Spleen (tissue), 7 donors: ENCODE results near the gene SUMF1.

Experiments
- POLR2A ChIP-seq, 3 donors: fragments of 450-650 bp; IDR thresholded peaks; one replicate each; pipeline ENCODE4 v1.5.1; 2017; ENCODE audit warnings: antibody characterized with exemption in 3 of 3, mild to moderate bottlenecking in 1 of 3
- TF ChIP-seq, protein P1 (sequence below), 11 experiments: fragments of 200-600 bp in 7 of 11; fragments of 450-650 bp in 4 of 11; sonication (generic) in 4 of 11; IDR thresholded peaks in 8 of 11; conservative IDR thresholded peaks in 3 of 11; 1 replicate in 7 of 11; 2 replicates in 4 of 11; pipeline versions ENCODE4 v1.4.0 to v1.8.0; 2016 to 2021; ENCODE audit warnings: antibody characterized with exemption in 11 of 11, inconsistent platforms in 4 of 11, mild to moderate bottlenecking in 1 of 11
- donor health status: DM: no; HTN: no; CAD: no; lungs with moderate emphysema.
- donor health status: DM: no; HTN: no; CAD: no.
- donor health status: DM: no; HTN: no; CAD: no.

DNA sequence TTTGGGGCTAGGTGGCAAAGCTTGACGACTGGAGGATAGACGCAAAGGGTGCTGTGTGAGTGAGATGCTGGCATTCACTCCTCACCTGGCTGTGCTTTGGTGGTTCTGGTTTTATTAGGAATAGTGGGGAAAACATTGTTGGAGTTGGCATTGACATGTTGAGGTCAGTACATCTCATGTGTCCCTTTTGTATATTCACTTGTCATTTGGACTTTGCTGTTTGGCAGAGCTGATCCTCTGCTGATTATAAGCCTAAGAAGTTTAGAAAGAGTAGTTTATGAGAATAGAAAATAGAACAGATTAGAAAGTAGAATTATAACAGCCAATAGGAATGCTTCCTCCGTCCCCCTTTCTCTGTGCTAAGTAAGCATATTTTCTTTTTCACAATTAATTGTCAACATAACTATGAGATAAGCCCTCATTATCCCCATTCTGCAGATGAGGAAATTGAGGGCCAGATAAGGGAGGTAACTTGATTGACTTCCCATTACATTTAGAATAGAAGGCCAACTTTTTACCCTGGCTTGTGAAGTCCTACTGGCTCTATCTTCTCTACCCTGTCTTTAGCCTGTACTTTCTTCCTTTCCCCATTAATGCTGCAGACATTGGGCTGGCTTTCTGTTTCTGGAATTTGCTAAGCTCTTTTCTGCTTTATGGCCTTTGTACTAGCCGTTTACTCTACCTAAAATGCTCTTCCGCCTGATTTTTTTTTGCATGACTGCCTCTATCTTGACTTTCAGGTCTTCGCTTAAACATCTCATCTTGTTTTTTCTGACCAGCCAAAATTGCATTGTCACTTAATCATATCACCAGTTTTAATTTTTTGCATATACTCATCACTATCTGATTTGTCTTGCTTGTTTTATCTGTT lies 38.9 kb upstream of the SUMF1 start:
- TF ChIP-seq, protein P1, sequence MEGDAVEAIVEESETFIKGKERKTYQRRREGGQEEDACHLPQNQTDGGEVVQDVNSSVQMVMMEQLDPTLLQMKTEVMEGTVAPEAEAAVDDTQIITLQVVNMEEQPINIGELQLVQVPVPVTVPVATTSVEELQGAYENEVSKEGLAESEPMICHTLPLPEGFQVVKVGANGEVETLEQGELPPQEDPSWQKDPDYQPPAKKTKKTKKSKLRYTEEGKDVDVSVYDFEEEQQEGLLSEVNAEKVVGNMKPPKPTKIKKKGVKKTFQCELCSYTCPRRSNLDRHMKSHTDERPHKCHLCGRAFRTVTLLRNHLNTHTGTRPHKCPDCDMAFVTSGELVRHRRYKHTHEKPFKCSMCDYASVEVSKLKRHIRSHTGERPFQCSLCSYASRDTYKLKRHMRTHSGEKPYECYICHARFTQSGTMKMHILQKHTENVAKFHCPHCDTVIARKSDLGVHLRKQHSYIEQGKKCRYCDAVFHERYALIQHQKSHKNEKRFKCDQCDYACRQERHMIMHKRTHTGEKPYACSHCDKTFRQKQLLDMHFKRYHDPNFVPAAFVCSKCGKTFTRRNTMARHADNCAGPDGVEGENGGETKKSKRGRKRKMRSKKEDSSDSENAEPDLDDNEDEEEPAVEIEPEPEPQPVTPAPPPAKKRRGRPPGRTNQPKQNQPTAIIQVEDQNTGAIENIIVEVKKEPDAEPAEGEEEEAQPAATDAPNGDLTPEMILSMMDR (IDR thresholded peaks at IDR 0.05 in 8 of 11, conservative IDR thresholded peaks at IDR 0.05 in 3 of 11): no peak
- no peak for TF ChIP-seq POLR2A (IDR thresholded peaks at IDR 0.05)
